Loucy (cell line): ENCODE results near the gene CDC34.

Experiments used
- CTCF ChIP-seq: fragments of 200-600 bp; sonication (generic); conservative IDR thresholded peaks from 2 replicates; pipeline ENCODE4 v1.5.1; 2014; ENCODE audit warnings: mild to moderate bottlenecking, antibody characterized with exemption, low read length
- EZH2phosphoT487 ChIP-seq: fragments of 200-600 bp; IDR thresholded peaks from 2 replicates; pipeline ENCODE4 v1.6.1; 2018; ENCODE audit warnings: antibody characterized with exemption, mild to moderate bottlenecking, moderate library complexity, borderline replicate concordance

GRCh38 chr19:572140-572742 lies 40.7 kb downstream of the CDC34 start, which contains the start of gene BSG:
- TF ChIP-seq CTCF (no peak), EZH2phosphoT487 (no peak)
